HG03196 (cell line): Measurements from ENCODE around the gene GBP4.
"Not testable (repeated sequence)": the region's sequence is repeated elsewhere in the genome, so short reads cannot be mapped to it uniquely, and the experiment has no call there.

ENCODE experiments used
- ATAC-seq: cut with Tn5 transposase; IDR thresholded peaks from one replicate; pipeline ENCODE4 v1.9.1; 2021; ENCODE audit not compliant: unreplicated experiment

Gene GBP4, protein sequence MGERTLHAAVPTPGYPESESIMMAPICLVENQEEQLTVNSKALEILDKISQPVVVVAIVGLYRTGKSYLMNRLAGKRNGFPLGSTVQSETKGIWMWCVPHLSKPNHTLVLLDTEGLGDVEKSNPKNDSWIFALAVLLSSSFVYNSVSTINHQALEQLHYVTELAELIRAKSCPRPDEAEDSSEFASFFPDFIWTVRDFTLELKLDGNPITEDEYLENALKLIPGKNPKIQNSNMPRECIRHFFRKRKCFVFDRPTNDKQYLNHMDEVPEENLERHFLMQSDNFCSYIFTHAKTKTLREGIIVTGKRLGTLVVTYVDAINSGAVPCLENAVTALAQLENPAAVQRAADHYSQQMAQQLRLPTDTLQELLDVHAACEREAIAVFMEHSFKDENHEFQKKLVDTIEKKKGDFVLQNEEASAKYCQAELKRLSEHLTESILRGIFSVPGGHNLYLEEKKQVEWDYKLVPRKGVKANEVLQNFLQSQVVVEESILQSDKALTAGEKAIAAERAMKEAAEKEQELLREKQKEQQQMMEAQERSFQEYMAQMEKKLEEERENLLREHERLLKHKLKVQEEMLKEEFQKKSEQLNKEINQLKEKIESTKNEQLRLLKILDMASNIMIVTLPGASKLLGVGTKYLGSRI

DNA sequence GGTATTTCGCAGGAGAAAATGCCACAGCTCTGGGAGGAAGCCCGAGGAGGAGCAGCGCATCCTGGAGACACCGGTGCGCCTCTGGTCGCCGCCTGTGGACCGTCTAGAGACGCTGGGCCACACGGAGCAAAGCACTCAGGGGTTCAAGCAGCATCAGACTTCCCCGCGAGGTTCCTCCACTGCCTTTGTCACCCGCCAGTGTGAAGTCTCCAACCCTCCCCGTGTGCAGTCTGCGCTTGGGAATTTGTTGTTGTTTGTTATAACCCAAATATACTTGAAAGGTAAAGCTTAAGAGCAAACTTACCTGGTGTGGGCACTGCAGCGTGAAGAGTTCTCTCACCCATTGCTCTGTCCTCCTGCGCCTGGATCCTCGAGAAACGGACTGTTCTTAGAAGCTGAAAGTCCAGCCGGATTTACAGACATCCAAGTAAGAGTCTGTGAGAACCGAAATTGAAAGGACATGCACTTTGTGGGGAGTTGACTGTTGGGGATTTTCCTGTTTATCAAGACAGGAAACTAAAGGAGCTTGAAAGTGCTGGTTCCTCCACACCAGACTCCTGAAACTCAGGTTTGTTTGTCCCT lies at the start of gene GBP4:
Gene GBP4, minus strand, starts transcription at position 452 of the 582 bp plus-strand sequence. Its CDS starts 108 bp downstream, at position 344.
- ATAC-seq, result peak; percentile 42

DNA sequence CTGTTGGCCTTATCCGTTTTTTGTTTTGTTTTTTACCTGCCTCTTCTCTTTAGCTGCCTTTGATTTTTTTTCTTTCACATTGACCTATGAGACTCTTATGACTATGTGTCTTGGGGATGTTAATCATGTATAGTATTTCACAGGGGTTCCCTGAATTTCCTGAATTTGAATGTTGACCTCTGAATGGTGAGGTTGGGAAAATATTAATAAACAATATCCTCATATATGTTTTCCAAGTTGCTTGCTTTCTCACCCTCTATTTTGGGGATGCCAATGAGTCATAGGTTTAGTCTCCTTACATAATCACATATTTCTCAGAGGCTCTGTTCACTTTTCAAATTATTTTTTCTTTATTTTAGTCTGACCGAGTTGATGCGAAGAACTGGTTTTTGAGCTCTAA lies 44.3 kb upstream of the GBP4 start:
- no peak for ATAC-seq

DNA sequence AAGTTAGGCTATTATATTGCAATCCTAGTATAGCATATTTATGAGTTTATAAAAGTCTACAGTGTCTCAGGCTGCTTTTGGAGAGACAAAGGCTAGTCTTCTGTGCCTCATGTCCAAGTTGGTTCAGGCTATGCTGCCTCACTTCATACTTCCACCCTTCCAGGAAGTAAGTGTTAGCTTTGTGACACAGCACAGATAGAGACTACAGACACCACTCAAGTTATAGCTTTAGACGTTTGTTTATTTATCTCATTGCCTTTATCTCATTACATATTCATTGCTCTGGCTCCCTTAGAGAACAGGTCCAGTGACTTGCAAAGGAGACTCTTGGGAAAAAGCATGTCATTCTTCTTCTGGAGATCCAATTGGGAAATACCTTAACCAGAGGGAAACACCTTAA lies 22.6 kb upstream of the GBP4 start:
- no peak for ATAC-seq

DNA sequence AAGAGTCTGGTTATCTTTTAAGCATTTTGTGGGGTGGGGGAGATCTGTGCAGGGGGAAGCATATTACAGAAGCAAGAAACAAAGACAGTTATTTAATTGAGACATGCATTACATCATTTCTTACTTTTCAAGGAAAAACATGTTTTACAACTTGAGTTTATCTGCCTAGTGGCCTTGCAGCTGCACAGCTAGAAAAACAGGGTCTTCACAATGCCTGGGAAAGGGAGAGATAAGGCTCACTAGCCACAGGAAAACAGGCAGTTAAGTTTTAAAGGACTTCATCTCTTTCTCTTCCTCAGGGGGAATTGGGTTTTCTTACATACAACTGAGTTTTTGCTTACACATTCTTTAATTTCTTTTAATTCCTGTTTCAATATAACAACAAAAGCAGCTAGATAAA lies 21.1 kb upstream of the GBP4 start:
- ATAC-seq, result not testable (repeated sequence)

DNA sequence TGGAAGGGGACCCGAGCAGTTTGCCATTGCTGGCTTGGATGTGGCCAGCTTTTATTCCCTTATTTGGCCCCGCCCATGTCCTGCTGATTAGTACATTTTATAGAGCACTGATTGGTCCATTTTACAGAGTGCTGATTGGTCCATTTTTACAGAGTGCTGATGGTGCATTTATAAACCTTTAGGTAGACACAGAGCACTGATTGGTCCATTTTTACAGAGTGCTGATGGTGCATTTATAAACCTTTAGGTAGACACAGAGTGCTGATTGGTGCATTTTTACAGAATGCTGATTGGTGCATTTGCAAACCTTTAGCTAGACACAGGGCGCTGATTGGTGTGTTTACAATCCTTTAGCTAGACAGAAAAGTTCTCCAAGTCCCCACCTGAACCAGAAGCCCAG lies 20.2 kb upstream of the GBP4 start:
- not testable (repeated sequence) for ATAC-seq

DNA sequence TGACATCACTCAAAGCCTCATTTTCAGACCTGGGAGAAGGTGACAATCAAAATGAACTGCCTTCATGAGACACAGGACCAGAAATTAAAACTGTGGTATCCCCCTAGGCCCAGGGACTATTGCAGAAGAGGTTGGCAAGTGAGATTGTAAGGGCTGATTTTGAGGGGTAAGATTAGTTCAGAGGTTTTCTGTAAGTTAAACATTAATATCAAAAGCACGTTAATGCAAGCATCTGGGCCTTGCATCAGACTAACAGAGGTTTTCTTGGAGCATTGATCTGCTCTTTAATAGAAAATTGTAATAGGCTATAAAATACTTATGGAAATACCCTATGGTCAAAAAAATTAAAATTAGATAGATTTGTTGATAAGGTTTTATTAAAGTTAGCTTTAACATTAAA lies 14.6 kb upstream of the GBP4 start:
- ATAC-seq, result no peak

DNA sequence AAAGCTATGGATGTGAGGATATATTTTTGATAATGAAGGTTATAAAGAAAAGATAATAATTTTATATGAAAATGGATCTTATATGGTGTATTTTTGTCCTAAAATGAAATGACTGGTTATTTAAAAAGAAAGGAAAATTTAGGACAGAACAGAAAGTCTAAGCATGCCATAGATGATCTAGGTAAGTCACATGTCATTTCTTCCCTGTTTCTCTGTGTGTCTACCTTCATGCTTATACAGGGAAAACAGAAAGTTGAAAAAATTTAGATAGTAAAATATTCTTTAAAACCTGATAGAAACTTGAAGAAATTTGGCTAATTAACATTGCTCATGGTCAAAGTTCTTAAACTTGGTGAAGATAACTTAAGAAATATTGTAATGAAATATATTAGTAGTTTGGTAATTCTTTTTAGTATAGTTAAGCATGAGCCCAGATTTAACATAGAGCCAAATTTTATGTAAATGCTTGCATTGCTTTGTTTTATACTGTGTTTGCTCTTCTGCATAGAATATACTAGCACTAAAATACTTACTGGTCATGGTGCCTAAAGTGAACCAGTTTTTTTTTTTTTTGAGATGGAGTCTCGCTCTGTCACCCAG lies 12.4 kb upstream of the GBP4 start:
- no peak for ATAC-seq

DNA sequence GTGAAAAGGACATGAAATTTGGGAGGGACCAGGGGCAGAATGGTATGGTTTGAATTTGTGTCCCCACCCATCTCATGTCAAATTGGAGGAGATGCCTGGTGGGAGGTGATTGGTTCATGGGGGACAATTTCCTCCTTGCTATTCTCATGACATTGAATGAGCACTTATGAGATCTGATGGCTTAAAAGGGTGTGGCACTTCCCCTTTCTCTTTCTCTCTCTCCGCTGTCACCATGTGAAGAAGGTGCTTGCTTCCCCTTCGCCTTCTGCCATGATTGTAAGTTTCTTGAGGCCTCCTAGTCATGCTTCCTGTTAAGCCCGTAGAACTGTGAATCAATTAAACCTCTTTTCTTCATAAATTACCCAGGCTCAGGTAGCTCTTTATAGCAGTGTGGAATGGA lies 7.6 kb upstream of the GBP4 start:
- ATAC-seq, result no peak

DNA sequence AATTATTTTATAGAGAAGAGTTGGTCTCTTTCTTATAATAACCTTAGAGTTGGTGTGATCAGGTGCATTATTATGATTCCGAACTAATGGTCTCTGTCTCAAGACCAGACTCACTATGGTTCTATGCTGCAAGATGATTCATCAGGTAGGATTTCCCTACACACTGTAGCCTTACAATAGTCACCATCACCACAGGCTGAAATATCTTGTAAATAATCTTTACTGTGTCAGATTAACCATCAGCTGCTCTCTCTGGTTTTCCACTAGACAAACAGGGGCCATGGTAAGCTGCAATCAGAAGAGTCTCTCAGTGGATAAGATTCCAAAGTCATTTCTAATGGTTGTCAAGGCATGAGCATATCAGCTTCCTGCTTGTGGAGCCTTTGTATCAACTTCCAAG lies 4.4 kb upstream of the GBP4 start:
- ATAC-seq, result no peak

DNA sequence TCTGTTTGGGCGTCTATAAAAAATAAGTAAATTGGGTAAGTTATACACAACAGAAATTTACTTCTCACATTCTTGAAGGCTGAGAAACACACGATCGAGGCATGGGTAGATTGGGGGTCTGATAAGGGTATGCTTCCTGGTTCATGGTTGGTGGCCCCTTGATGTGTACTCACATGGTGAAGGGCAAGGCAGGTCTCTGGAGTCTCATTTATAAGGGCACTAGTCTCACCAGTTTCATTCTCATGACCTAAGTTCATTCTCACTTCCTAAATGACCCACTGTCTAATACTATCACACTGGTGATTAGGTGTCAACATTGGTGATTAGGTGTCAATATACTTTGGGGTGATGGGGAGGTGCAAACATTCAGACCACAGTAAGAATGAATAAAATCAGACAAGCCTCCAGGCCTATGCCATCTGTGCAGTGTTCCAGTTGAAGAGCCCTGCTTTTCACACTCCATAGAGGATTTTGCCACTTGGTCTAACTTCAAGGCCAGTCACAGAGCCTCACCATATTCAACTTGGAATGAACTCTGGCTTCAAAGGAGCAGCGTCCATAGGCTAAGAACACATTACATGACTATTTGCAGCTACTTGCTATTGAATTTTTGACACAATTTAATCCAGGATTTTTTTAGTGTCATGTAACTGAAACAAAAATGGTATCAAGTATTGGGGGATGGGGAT lies 2.5 kb upstream of the GBP4 start:
- ATAC-seq, result peak; percentile 82

DNA sequence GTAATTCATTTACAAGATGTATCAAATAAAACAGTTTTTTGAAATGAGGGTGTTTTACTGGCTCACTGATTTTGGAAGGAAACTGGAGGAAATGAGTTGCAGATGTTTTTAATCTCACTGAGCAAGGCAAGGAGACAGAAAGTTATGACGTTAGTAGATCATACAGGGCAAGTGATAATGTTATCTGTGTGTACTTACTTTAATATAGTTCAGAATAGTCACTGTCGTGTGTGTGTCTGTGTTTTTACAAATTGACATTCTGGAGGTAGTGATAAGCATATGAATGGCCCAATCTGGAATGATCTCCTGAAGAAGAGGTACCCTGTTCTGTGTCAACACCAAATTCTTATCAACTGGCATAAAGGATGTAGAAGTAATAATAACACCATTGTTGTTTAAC lies 1.9 kb upstream of the GBP4 start:
- ATAC-seq, result no peak

DNA sequence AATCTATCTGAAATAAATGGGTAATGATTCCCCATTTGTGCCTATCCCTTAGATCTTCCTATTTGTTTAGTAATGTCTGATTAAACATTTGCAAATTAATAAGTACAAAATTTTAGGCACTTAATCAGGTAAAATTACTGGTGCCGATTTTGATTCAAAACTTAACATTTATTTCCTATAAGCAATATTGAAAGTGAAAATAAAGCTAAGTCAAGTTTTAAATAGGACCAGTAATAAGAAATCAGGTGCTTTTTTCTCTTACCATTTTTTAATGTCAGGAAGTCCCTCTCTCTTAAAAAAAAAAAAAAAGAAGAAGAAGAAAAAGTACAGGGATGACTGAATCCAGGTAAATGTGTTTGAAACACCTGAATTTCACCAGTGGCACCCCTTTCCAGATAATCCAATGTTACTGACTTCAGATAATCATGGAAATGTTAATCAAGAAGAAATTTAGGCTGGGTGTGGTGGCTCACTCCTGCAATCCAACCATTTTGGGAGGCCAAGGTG lies 836 bp upstream of the GBP4 start:
- no peak for ATAC-seq

DNA sequence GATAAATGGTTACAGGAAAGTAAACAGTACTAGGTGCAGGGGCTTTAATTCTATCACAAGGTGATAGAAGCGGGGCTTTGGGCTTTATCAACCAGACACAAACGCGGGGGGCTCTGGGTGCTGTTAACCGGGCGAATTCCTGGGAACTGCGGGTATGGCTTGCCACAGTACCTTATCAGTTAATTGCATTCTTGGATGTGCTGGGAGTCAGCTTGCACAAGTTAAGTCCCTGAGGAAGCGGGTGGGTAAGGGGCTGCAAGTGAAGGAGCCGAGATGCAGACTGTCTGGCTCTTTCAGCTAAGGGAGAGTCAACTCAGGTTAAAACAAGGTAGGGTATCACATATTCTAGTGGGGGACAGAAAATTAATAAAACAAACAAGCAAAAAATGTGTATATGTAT lies 661 bp downstream of the GBP4 start:
- ATAC-seq, result no peak

DNA sequence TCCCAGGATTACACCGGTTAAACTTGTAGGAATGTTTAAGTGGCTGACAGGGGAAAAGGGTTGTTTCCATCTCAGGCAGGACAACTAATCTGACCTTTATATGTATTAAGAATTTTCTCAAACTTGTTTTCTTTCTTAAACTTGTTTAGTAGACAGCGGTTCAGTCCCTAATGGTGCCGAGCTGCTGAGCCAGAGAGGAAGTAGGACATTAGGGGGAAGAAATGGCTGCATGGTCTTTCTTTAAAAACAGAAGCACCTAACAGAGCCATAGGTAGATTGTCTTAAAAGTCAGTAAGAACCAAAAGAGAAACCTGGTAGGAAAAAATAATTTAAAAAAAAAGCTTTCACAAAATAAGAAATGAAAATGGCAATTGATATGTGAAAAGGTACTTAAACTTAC lies 3.3 kb downstream of the GBP4 start:
- no peak for ATAC-seq

DNA sequence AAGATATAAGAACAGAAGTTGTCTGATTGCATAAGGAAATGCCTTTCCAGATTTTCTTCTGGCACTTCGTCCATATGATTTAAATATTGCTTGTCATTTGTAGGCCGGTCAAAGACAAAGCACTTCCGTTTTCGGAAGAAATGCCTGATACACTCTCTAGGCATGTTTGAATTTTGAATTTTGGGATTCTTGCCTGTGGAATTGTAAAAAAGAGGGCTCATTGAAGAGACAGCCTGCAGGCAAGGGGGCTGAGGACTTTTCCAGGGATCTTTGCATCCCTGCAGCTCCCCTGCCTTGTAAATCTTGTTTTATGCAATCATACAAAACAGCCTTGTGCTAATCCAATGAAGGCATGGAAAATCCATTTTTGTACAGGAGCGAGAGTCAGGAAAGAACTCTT lies 7.4 kb downstream of the GBP4 start:
- no peak for ATAC-seq

DNA sequence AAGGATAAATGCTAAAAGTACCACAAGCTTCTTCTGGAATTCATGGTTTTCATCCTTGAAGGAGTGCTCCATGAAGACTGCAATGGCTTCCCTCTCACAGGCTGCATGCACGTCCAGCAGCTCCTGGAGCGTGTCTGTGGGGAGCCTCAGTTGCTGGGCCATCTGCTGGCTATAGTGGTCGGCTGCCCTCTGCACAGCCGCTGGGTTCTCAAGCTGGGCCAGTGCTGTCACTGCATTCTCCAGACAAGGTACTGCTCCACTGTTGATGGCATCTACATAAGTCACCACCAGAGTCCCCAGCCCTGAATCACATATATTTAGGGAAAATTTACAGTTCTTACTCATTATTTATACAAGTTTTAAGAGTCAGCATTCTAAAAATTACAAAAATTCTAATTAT lies 8.7 kb downstream of the GBP4 start:
- ATAC-seq, result no peak

DNA sequence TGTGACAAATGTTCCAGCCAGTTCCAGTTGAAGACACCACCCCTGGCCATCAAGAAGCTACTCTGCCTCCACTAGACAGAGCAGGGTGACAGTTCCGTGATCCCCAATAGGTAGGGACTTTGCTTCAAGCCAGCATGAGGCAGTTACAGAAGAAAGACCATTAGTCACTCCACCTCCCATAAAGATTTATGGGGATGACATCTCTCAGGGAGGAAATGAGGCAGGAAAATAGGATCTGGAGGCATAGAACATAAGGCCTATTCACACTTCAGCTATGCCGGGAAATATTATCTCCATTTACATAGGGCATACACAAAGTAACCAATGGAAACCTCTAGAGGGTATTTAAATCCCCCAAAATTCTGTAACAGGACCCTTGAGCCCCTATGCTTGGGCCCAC lies 19.4 kb downstream of the GBP4 start:
- no peak for ATAC-seq

DNA sequence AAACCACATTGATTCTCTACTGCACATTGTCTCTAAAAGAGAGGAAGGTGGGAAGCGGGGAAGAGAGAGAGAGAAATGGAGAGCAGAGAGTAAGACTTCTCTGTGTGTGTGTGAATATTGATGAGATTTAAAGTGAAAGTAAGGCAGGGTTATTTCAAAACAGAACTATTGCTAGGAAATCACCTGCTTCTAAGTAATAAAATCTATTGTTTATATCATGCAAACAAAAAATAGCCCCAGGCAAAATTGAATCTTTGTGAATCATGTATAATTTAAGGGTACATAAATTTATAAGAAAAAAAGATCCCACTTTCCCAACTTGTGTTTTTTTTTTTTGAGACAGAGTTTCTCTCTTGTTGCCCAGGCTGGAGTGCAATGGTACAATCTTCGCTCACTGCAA lies 21.8 kb downstream of the GBP4 start:
- no peak for ATAC-seq

DNA sequence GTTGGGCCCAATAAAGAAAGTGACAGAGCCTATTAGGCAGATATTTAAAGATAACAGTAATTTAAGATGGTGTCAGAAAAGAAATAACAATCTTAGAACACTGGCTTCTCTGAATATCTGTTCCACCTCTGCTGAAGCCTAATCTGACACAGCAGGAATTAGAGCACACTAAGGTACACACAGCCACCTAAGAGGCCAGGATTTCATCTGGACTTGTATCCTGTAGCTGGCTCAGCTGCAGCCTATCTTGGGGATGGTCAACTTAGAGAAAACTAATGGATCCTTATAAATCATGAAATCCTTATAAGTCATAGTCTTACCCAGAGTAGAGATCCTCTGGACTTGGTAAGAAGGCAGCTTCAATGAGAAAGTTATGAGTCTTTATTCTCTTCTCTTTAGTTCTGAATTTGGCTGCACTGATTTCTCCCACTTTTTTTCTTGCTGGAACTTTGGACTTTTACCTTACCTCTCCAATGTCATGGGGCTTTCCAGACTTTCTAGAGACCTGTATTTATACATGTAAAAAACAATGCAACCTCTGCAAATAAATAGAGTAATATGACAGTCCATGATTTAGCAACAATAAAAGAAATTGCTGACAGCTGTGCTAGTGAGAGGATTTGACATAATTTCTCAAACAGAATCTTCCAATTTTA lies 23.0 kb downstream of the GBP4 start, which contains the start of gene GBP7:
Gene GBP7, minus strand, starts transcription at position 403 of the 656 bp plus-strand sequence. CDS start 4,068 bp downstream, outside the sequence.
- no peak for ATAC-seq

DNA sequence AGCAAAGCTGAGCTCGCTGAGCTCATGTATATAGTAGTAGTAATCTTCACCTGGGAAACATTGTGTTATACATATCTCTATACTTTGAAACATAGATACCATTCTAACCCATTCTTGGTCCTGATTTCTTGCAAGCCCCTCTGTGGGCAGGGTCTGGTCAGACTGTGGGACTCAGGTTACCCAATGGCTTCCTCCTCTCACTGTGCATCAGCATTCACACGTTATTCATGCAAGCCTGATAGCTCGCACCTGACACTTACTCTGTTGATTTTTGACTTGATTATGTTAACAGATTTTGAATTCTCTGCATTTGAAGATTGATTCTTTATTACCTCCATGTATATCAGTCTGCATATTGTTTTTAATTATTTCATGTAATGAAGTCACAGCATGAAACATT lies 24.3 kb downstream of the GBP4 start:
- ATAC-seq, result no peak
